Stimulated activated CD8-positive, alpha-beta memory T cell treated with anti-CD3 and anti-CD28 coated beads, Interleukin-15, amount 100 ng/mL, for 24 hours (primary cell): ENCODE results near the gene SCYGR7.
"Not testable (repeated sequence)": the region's sequence is repeated elsewhere in the genome, so short reads cannot be mapped to it uniquely, and the experiment has no call there.

Experiments used
- DNase-seq: peaks from one replicate; pipeline ENCODE4 v3.0.0-alpha.2; 2020; ENCODE audit warnings: low read depth

SCYGR7 gene, protein sequence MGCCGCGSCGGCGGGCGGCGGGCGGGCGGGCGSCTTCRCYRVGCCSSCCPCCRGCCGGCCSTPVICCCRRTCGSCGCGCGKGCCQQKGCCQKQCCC

DNA sequence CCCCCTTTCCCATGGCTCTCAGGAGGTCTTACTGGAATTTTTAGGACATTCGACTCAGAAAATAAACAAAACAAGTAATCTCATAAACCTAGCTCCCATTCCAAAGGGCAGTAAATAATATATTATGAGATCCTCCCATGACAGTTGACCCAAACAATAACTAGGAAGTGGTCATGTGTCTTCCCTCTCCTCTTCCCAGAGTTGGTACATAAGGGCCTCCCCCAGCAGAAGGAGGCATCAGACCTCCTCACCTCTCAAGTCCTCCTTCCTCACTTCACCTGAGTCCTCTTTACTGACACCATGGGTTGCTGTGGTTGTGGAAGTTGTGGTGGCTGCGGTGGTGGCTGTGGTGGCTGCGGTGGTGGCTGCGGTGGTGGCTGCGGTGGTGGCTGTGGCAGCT, at the start of gene SCYGR7:
Gene SCYGR7 (plus strand): TSS at position 301 of the 400 bp plus-strand sequence. CDS start 0 bp downstream, at position 301.
- no peak for DNase-seq

DNA sequence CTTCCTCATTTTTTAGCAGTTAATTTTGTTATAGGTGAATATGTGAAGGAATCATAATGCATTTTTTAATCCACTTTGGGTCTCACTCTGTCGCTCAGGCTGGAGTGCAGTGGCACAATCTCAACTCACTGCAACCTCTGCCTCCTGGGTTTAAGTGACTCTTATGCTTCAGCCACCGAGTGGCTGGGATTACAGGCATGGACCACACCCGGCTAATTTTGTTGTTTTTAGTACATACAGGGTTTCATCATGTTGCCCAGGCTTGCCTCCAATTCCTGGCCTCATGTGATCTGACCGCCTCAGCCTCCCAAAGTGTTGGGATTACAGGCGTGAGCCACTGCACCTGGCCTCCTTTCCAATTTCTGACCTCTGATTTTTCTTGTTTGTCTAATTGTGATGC, 43.9 kb upstream of the SCYGR7 start:
- no peak for DNase-seq

DNA sequence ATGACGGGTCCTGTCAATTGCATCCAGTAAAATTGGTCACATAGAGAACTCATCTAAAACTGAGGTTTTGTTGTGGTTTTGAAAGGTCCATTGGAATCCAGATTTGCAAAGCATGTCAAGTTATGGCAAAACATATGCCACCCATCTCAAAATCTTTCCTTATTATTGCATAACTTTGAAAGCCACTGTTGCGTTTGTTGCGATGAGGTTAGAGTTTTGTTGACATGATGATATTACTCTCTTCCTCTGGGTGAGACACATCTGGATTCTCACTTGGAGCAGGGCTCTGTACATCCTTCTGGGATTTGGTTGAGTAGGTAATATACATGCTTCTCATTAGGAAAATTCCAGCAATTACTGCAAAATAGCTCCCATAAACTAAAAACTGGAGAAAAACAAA, 40.9 kb upstream of the SCYGR7 start:
- no peak for DNase-seq

DNA sequence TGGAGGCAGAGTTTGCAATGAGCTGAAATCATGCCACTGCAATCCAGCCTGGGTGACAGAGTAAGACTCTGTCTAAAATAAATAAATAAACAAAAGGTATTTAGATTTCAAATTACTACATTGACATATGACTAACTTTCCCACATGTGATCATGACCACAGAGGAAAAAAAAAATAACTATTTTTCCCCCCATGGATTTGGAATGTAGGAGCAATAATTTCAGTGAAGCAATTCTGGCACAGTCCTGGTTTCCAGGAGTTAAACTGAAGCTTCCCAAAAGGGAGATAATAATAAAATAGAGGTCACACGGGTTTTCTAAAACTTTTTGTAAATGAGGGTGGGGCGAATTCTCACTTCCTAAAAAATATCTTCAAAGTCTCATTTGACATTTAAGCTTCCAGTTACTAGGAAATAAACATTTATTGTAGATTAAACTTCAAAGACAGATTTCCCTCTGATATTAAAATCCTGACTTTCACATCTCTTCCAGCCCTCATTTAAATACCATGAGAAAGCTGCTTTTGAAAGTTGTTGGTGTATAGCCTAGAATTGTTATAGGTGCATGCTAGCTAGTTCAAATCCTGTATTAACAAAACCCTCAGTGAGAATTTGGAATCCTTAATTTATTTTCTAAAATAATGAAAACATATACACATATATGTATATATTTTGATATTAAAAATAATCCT, 31.0 kb upstream of the SCYGR7 start:
- DNase-seq: no peak

DNA sequence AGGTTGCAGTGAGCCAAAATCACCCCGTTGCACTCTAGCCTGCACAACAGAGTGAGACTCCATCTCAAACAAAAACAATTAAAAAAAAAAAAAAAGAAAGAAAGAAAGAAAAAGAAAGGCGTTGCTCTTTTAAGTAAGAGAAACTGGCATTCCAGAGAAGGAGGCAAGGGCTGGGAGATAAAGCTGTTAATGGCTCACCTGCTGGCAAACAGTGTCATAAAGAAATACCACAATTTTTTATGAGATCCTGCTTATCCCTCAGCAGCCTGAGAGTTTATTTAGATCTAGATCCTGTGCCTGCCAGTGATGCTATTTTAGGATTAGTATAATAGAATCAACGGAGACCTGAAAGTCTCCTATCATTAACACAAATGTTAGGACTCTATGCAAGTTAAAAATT, 26.6 kb upstream of the SCYGR7 start:
- no peak for DNase-seq

DNA sequence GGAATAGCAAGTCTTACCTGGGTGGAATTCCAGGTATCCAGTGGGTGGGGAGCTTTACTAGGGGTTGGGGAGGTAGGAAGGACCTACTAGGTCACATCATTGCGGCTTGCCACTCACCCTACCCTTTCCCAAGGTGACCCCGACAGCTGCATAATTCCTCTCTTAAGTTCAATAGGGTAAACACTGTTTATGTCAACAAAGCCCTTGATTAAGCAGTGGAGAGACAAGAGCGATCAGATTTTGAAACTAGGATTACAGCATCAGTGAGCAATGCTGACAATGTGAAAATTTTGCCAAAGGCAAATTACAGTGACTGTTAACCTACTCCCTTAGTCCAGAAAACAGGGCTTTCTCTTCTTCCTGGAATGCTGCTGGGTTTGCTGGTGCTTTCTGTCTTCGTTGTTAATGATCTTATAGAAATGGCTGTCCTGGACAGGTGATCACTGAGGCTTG, 24.8 kb upstream of the SCYGR7 start:
- DNase-seq: no peak

DNA sequence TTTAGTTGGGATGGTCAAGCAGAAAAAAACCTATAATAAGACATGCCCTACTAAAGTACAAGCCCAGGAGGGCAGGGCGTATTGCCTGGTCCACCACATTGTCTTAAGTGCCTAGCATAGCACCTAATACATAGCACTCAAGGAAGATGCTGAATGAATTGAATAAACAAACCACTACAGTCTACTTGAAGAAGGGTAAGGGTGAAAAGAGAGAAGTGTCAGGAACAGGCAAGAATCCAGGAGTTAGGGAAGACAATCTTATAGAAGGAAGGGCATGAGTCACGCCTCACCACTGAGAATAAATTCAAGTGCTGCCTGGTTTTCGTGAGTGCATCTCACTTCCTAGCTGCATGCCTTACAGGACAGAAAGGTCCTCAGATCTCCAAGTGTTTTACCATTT, 24.2 kb upstream of the SCYGR7 start:
- DNase-seq: no peak

DNA sequence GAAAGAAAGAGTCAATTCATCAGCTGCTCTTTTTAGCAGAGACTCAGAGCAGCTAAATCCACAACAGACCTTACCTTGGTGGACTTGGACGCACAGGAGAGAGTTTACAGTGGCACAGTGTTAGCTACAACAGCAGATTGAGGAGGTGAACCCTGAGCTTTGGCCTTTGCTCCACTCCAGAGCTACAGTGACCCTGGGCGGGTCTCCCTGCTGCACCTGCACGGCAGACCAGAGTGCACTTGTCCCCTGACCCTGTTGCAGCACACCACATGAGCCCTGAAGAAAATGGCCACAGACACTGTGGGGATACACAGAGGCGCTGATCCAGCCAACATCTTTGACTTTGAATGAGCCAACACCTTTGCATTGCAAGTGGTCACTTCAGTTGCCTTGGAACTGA, 21.3 kb upstream of the SCYGR7 start:
- no peak for DNase-seq

DNA sequence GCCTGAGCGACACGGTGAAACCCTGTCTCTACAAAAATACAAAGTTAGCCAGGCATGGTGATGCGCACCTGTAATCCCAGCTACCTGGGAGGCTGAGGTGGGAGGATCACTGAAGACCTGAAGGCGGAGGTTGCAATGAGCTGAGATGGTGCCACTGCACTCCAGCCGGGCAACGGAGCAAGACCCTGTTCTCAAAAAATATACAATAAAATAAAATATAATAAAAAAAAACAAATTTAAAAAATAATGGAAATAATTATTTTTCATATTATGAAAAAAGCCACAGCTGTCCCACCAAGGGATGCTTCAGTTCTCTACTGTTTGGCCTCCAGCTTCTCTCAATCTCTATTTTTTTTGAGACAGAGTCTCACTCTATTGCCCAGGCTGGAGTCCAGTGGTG, 20.7 kb upstream of the SCYGR7 start:
- no peak for DNase-seq

DNA sequence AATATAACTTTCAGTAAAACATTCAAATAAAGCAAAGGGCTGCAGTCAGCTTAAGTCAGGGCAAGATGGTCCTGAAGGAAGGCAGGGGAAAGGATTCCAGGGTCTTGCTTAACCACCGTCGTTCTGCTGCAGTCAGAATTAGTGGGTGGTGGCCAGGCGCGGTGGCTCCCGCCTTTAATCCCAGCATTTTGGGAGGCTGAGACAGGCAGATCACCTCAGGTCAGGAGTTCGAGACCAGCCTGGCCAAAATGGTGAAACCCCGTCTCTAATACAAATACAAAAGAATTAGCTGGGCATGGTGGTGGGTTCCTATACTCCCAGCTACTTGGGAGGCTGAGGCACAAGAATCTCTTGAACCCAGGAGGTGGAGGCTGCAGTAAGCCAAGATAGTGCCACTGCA, 17.1 kb upstream of the SCYGR7 start:
- DNase-seq: no peak

DNA sequence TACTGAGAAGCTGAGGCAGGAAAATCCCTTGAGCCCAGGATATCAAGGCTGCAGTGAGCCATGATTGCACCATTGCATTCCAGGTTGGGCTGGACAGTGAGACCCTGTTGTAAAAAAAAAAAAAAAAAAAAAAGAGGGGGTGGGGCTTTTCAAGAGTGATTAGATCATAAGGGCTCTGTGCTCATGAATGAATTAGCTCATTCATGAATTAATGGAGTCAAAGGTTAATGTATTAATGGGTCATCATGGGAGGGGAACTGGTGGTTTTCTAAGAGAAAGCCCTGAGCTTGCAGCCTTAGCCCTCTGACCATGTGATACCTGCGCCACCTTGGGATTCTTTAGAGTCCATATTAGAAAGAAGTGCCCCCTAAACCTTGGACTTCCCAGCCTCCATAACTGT, 14.8 kb upstream of the SCYGR7 start:
- DNase-seq: no peak

DNA sequence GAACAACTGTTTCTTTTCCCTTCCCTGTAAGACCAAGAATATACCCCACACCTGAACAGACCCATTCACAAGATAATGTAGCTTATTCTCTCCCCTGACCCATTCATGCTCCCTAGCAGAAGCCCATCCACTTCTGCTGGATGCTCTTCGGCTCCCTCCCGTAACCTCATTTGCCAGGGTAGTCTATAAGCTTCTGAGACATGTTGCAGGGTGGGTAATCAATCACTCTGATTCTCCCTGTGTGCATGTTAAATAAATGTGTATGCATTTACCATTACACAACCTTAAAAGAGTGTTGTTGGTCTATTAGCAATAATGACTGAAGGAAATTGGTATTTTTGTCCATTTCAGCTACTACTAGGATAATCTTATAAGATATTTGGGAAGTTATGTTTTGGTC, 11.6 kb upstream of the SCYGR7 start:
- DNase-seq: no peak

DNA sequence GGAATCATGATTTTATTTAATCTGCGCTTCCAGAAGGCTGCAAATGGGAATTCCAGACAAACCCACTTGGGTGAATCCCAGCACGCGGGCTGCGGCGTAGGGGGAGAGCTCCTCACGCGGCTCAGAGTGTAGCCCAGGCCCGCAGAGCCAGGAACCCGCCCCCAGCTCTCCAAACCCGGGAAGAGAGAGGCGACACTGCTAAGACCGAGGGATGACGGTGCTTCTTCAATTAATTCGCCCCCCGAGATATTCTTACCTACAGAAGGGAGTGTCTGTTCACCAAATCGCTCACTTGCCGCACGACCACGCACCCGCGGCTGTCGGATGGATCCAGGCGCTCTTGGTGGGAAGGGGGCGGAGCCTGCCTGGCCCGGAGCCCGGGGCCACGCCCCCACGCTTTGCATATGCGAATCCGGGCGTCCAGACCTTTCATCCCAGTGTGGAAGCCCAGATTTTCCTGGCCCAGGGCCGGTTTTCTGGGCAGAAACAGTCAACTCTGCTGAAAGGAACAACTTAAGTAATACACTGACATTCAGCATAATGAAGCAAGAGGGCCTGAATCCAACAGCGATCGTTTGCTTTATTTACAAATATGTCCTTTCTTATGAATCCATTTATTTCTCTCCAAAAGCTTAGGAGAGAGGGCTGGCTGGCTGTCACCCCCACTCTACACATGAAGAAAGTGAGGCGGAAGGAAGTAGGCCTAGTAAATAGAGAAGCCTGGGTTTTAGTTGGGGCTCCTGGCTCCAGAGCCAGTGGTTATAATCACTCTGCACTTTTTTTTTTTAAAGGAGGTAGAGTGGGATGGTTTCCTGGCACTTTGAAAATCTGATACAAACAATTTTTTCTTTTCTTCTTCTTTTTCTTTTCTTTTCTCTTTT, 10.2 kb upstream of the SCYGR7 start, which contains the start of gene SLC19A3:
Gene SLC19A3 (minus strand): TSS at position 342 of the 881 bp plus-strand sequence. CDS start 15,710 bp downstream, outside the sequence.
- DNase-seq: no peak

DNA sequence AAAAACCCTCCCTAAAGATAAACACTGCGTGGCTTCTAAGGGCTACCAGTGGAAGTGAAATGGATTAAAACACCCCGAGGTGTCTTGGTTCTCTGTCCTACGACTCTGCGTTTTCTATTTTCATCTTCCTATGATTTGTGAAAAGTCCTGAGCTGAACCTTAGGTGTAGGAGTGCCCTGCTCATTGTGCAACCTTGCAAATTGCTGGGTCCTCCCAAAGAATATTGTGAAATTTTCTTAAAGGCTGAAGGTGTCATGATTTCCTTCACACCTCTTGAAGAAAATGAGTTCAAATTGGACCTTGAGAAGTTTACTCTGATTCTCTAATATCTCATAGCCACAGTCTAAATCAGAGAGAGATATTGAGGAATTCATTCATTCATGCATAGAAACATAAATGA, 8.5 kb upstream of the SCYGR7 start:
- DNase-seq: no peak

DNA sequence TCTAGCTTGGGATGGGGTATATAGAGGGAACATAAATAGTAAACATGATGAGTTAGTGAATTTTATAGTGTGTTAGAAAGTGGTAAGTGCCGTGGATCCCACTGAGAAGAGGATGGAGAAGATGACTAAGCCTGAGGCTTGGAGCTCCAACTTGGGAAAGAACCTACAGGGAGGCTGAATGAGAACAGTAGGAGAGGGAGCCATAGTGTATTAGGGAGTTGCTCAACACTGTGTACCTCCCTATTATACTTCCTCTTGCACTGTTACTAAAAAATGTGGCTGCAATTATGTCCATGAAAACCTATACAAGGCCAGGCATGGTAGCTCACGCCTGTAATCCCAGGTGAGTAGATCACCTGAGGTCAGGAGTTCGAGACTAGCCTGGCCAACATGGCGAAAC, 7.5 kb upstream of the SCYGR7 start:
- DNase-seq: no peak

DNA sequence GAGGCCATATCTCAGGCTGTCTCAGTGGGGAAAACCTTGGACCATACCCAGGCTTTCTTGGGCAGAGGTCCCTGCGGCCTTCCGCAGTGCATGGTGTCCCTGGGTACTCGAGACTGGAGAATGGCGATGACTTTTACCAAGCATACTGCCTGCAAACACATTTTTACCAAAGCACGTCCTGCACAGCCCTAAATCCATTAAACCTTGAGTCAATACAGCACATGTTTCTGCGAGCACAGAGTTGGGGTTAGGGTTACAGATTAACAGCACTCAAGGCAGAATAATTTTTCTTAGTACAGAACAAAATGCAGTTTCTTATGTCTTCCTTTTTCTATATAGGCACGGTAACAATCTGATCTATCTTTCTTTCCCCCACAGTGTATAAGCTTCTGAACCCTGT, 5.3 kb upstream of the SCYGR7 start:
- not testable (repeated sequence) for DNase-seq

DNA sequence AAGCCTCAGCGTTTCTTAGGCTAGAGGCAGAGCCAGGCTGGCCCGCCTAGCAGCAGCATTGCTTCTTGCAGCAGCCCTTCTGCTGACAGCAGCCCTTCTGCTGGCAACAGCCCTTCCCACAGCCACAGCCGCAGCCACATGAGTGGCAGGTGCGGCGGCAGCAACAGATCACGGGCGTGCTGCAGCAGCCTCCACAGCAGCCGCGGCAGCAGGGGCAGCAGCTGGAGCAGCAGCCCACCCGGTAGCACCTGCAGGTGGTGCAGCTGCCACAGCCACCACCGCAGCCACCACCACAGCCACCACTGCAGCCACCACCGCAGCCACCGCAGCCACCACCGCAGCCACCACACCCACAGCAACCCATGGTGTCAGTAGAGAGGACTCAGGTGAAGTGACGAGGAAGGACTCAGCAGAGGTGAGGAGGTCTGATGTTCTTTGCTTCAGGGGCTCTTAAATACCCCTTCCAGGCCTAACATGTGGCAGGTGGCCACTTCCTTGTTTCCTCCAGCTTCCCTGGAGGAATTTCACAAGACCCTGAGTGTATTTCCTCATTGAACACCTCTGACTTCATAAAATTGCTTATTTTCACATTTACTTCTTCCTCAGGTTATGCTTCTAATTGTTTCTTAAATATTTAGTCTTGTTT, 3.6 kb upstream of the SCYGR7 start, which contains the start of gene SCYGR6:
Gene SCYGR6 (minus strand): TSS at position 364 of the 646 bp plus-strand sequence. CDS start 0 bp downstream, at position 364.
- DNase-seq: no peak

DNA sequence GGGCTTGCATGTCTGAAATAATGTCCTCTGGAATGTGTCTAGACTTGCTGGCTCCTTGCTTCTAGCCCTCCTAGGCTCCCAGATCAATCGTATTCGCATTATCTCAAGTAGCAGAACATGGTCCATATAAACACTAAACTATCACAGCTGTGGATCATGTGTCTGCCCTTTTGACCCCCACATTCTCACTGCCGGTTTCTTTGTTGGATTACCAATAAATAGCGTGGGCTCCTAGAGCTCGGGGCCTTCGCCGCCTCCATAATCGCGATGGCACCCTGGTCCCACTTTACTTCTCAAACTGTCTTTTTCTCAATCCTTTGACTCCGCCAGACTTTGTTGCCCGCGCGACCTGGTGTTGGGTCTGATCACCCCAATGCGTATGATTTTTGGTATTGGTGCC, 11.2 kb downstream of the SCYGR7 start:
- no peak for DNase-seq

DNA sequence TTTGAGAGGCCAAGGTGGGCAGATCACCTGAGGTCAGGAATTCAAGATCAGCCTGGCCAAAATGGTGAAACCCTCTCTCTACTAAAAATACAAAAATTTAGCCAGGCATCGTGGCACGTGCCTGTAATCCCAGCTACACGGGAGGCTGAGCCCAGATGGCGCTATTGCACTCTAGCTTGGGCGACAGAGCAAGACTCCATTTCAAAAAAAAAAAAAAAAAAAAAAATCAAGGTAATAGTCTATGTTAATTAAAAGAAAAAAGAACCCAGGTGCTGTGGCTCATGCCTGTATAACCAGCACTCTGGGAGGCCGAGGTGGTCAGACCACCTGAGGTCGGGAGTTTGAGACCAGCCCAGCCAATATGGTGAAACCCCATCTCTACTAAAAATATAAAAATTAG, 12.6 kb downstream of the SCYGR7 start:
- not testable (repeated sequence) for DNase-seq

DNA sequence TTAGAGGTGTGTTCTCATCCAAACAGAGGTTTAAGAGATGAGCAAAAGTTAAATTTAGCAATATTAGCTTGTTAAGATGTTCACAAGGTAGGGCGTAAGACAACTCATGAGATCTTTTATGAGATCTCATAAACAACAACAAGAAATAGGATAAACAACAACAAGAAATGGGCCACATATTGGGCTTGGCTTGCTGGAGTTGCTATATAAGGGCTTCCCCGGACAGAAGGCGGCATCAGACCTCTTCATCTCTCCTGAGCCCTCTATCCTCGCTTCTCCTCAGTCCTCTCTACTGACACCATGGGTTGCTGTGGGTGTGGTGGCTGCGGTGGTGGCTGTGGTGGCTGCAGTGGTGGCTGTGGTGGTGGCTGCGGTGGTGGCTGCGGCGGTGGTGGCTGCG, 17.5 kb downstream of the SCYGR7 start, which contains the start of gene SCYGR8:
Gene SCYGR8 (plus strand): TSS at position 301 of the 400 bp plus-strand sequence. CDS start 0 bp downstream, at position 301.
- no peak for DNase-seq

DNA sequence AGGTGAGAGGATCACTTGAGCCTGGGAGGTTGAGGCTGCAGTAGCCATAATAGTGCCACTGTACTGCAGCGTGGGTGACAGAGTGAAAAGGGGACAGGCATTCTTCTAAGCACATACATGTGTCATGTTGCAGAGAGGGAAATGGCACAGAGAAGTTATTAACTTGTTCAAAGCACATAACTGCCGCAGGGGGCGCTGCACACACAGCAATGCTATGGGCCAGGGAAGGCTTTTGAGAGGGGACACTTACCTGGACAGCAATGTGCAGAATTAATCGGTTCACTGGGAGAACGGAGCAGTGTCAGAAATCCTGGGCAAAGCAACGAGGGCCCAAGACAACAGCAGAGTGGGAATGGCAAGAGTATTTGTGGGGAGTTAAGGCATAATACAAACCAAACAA, 19.9 kb downstream of the SCYGR7 start:
- no peak for DNase-seq

DNA sequence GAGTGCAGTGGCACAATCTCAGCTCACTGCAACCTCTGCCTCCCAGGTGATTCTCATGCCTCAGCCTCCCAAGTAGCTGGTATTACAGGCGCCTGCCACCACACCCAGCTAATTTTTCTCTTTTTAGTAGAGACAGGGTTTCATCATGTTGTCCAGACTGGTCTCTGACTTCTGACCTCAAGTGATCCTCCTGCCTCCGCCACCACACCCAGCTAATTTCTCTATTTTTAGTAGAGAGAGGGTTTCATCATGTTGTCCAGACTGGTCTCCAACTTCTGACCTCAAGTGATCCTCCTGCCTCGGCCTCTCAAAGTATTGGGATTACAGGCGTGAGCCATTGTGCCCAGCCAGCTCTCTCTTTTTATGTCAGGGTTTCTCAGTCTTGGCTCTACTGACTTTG, 28.1 kb downstream of the SCYGR7 start:
- not testable (repeated sequence) for DNase-seq
